PC-9 (cell line): ENCODE data around the gene HESX1. TPM values are rescaled to one million over a fixed set of nuclear protein-coding genes. Genes with fewer than 3 reads are reported as not detected.

Experiments used
- BruUV-seq: library from RNA; stranded (reverse); fragments of 400-500 nt; replicated peaks from 2 replicates; lab custom pipeline; 2021; lab: Mats Ljungman, UMichigan
- CTCF ChIA-PET: fragments of 300-600 bp; sonication (Branson Sonifier 250); formaldehyde crosslinking; loops from one replicate; lab custom pipeline; 2022; ENCODE audit warnings: antibody characterized with exemption; lab: Charles Lee
- POLR2A ChIA-PET: fragments of 300-600 bp; sonication (Branson Sonifier 250); formaldehyde crosslinking; loops from one replicate; lab custom pipeline; 2022; ENCODE audit warnings: antibody characterized with exemption; ENCODE audit not compliant: unreplicated experiment; lab: Charles Lee
- DNase-seq, 2 experiments: peaks; one replicate each; pipeline versions ENCODE4 v3.0.0 to v3.0.0-alpha.2; 2015 to 2022; ENCODE audit warnings: mixed read lengths in 1 of 2
- H2AFZ ChIP-seq: fragments of 200-600 bp; sonication (generic); 2 replicates; pipeline ENCODE4 v1.8.1; 2017; ENCODE audit warnings: antibody characterized with exemption
- H3F3A ChIP-seq: fragments of 200-600 bp; sonication (generic); 2 replicates; pipeline ENCODE4 v1.8.1; 2017; ENCODE audit warnings: antibody characterized with exemption, mild to moderate bottlenecking, low read depth; ENCODE audit not compliant: insufficient read depth
- H3K27ac ChIP-seq: fragments of 200-600 bp; sonication (generic); 2 replicates; pipeline ENCODE4 v1.6.1; 2016; ENCODE audit warnings: mixed run types
- H3K27me3 ChIP-seq: fragments of 200-600 bp; sonication (generic); 2 replicates; pipeline ENCODE4 v1.6.1; 2016; ENCODE audit warnings: low read depth, mixed run types; ENCODE audit not compliant: insufficient read depth
- H3K36me3 ChIP-seq: fragments of 200-600 bp; sonication (generic); 2 replicates; pipeline ENCODE4 v1.6.1; 2016; ENCODE audit warnings: low read depth, mixed run types
- H3K4me1 ChIP-seq: fragments of 200-600 bp; sonication (generic); replicated peaks from 2 replicates; pipeline ENCODE4 v1.6.1; 2016; ENCODE audit warnings: mixed run types; ENCODE audit not compliant: insufficient read depth
- H3K4me2 ChIP-seq: fragments of 200-600 bp; sonication (generic); 2 replicates; pipeline ENCODE4 v1.6.1; 2017; ENCODE audit warnings: mixed run types
- H3K4me3 ChIP-seq: fragments of 200-600 bp; sonication (generic); 2 replicates; pipeline ENCODE4 v1.6.1; 2016; ENCODE audit warnings: mixed run types
- H3K79me2 ChIP-seq: fragments of 200-600 bp; sonication (generic); 2 replicates; pipeline ENCODE4 v1.6.1; 2017; ENCODE audit warnings: low read depth, mixed run types
- H3K9me2 ChIP-seq: fragments of 200-600 bp; sonication (generic); 2 replicates; pipeline ENCODE4 v1.8.1; 2017; ENCODE audit warnings: mild to moderate bottlenecking; ENCODE audit not compliant: insufficient read depth
- H3K9me3 ChIP-seq: fragments of 200-600 bp; sonication (generic); 2 replicates; pipeline ENCODE4 v1.8.1; 2016; ENCODE audit warnings: low read depth; ENCODE audit not compliant: insufficient read depth
- H4K20me1 ChIP-seq: fragments of 200-600 bp; sonication (generic); 2 replicates; pipeline ENCODE4 v1.8.1; 2017; ENCODE audit not compliant: insufficient read depth
- CTCF ChIP-seq: fragments of 200-600 bp; sonication (generic); conservative IDR thresholded peaks from 2 replicates; pipeline ENCODE4 v1.6.1; 2017; ENCODE audit warnings: mixed run types, antibody characterized with exemption, mild to moderate bottlenecking, moderate library complexity
- EZH2 ChIP-seq: fragments of 200-600 bp; sonication (generic); IDR thresholded peaks from 2 replicates; pipeline ENCODE4 v1.8.0; 2017; ENCODE audit warnings: antibody characterized with exemption, low read depth
- intact Hi-C: fragments of 100-400 bp; cut with micrococcal nuclease; formaldehyde crosslinking; loops from one replicate; pipeline ENCODE4 v1.10.0; 2022; ENCODE audit not compliant: unreplicated experiment
- total RNA-seq: library from RNA; stranded (reverse); gene quantifications from 2 replicates; pipeline ENCODE4 v1.2.3, GENCODE V29; 2021

HESX1 gene
- total RNA-seq, 1 experiment from 2014 or later, result 4.4 TPM

DNA sequence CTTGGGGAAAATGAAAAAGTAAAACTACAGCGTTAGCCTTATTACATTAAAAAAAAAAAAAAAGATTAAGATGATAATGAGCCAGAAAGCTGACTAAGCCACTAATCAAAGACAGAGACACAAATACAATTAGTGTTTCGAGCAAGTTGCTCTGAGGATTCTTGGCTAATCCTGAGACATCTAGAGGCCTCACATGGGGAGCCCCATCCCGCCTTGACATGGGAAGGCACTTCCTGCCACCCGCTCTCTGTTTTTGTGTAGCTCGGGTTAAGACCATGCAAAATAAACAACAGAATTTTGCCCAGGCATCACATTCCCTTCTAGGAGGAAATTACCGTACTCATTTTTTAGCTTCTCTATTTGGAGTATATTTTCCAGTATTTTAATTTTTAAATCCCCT lies 15.3 kb downstream of the HESX1 start:
- no peak overlapping the region for H3K27ac ChIP-seq
- no peaks in the 10 kb centered on the region for H3F3A ChIP-seq
- no peaks in the 10 kb centered on the region for H3K9me3 ChIP-seq
- H3K27me3 ChIP-seq, result no peaks in the 10 kb centered on the region
- intact Hi-C loops, result no loop called here
- no peaks in the 10 kb centered on the region for H3K4me1 ChIP-seq
- no TSS peak for BruUV-seq
- no peaks in the 10 kb centered on the region for H3K79me2 ChIP-seq
- H3K4me2 ChIP-seq, result no peak overlapping the region
- no peak for DNase-seq
- no peak overlapping the region for H2AFZ ChIP-seq
- no peaks in the 10 kb centered on the region for H3K9me2 ChIP-seq
- TF ChIP-seq EZH2 (no peak), CTCF (no peak)
- CTCF ChIA-PET, result interaction anchor here (0.6 to 0.7 kb wide), 3 partner anchors 8 to 443 kb away, joined by 3 to 4 read pairs (median 3); no protein-coding TSS in a partner anchor
- no peak overlapping the region for H3K4me3 ChIP-seq
- POLR2A ChIA-PET, result interaction anchor here (0.6 kb wide), 2 partner anchors 316 to 371 kb away, joined by 3 to 4 read pairs; partner anchors contain the start of gene PDE12
- H3K36me3 ChIP-seq, result no peaks in the 10 kb centered on the region
- no peaks in the 10 kb centered on the region for H4K20me1 ChIP-seq

DNA sequence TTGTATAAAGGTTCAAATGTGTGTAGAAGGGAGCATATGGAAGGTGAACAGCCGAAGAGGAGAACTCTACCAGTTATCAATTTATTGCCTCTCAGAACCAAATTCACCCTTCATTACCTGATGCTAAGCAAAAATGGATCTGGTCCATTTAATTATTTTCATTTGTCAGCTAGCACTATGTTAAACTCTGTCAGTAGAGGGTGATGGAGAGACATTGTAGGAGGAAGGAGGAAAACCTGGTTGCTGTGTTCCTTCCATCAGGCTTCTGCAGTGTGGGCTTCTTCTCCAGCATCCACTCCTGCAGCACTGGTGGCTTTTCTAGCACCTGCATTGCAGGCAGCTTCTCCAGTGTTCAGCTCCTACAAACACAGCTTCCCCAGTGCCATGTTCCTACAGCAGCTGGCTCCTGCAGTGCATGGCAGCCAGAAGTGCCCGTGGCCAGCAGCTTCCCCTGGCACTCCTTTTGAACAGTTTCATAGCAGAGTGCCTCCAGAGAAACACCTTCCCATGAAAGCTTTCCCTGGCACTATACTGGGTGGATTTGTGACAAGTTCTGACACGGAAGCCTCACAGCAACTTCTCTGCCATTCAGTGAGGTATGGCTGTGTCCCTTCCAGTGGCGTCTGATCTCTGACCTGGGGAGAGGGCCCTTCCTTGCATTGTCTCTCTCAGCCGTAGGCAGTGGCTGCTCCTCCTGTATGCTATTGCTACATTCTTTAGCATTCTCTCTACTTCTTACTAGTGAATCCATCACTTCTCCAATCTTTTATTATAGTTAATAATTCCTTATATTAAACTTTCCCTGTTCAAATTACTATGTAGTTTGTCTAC lies 20.0 kb downstream of the HESX1 start:
- no peaks in the 10 kb centered on the region for H3K9me3 ChIP-seq
- TF ChIP-seq EZH2 (no peak), CTCF (peak; percentile 50)
- H3K9me2 ChIP-seq, result no peaks in the 10 kb centered on the region
- no peaks in the 10 kb centered on the region for H3K36me3 ChIP-seq
- ChIA-PET CTCF (interaction anchor here (0.6 kb wide), 1 partner anchor 387 kb away, joined by 3 read pairs; no protein-coding TSS in a partner anchor), POLR2A (interaction anchor here (0.6 kb wide), 2 partner anchors 180 to 395 kb away, joined by 3 to 5 read pairs; no protein-coding TSS in a partner anchor)
- H3K4me3 ChIP-seq, result no peak overlapping the region
- no peak overlapping the region for H3K4me2 ChIP-seq
- H2AFZ ChIP-seq, result no peak overlapping the region
- intact Hi-C loops, result loop anchor here (2.0 kb wide), 1 partner anchor 403 kb away; no protein-coding TSS in a partner anchor
- H3F3A ChIP-seq, result no peaks in the 10 kb centered on the region
- no peaks in the 10 kb centered on the region for H4K20me1 ChIP-seq
- H3K79me2 ChIP-seq, result no peaks in the 10 kb centered on the region
- no peak overlapping the region for H3K27ac ChIP-seq
- H3K27me3 ChIP-seq, result no peaks in the 10 kb centered on the region
- no peak for DNase-seq
- BruUV-seq, result no TSS peak
- no peaks in the 10 kb centered on the region for H3K4me1 ChIP-seq

- no peaks in the 10 kb centered on the region; the same call in 1 of the 2 replicates for H3F3A ChIP-seq
Observed at GRCh38 chr3:57176045-57176444, 23.7 kb downstream of the HESX1 start.

More at GRCh38 chr3:57176045-57176444, 23.7 kb downstream of the HESX1 start:
- POLR2A ChIA-PET, result no interaction called here
- no TSS peak for BruUV-seq
- no peak for DNase-seq
- H3K79me2 ChIP-seq, result no peaks in the 10 kb centered on the region
- no peaks in the 10 kb centered on the region for H3K9me2 ChIP-seq
- no peaks in the 10 kb centered on the region for H3K9me3 ChIP-seq
- no peaks in the 10 kb centered on the region for H3K36me3 ChIP-seq
- H2AFZ ChIP-seq, result no peak overlapping the region
- CTCF ChIA-PET, result interaction anchor here (0.6 kb wide), 1 partner anchor 21 kb away, joined by 14 read pairs; no protein-coding TSS in a partner anchor
- no peak overlapping the region for H3K27ac ChIP-seq
- no peaks in the 10 kb centered on the region for H3K27me3 ChIP-seq
- no peak overlapping the region for H3K4me3 ChIP-seq
- TF ChIP-seq CTCF (no peak), EZH2 (no peak)
- no peaks in the 10 kb centered on the region for H3K4me1 ChIP-seq
- H4K20me1 ChIP-seq, result no peaks in the 10 kb centered on the region
- H3K4me2 ChIP-seq, result no peak overlapping the region
- intact Hi-C loops, result no loop called here
